GM12801 (cell line): Measurements from ENCODE around the gene LRRC3.

ENCODE experiments used
- TF ChIP-seq, protein P1 (sequence below): IDR thresholded peaks from one replicate; pipeline ENCODE4 v1.5.1; 2011; ENCODE audit warnings: control low read depth; ENCODE audit not compliant: insufficient read length; ENCODE audit errors: extremely low read depth

Gene LRRC3

GRCh38 chr21:44486302-44486701, 31.0 kb downstream of the LRRC3 start:
- TF ChIP-seq, protein P1, sequence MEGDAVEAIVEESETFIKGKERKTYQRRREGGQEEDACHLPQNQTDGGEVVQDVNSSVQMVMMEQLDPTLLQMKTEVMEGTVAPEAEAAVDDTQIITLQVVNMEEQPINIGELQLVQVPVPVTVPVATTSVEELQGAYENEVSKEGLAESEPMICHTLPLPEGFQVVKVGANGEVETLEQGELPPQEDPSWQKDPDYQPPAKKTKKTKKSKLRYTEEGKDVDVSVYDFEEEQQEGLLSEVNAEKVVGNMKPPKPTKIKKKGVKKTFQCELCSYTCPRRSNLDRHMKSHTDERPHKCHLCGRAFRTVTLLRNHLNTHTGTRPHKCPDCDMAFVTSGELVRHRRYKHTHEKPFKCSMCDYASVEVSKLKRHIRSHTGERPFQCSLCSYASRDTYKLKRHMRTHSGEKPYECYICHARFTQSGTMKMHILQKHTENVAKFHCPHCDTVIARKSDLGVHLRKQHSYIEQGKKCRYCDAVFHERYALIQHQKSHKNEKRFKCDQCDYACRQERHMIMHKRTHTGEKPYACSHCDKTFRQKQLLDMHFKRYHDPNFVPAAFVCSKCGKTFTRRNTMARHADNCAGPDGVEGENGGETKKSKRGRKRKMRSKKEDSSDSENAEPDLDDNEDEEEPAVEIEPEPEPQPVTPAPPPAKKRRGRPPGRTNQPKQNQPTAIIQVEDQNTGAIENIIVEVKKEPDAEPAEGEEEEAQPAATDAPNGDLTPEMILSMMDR: no peak

GRCh38 chr21:44487831-44488230, 32.5 kb downstream of the LRRC3 start:
- TF ChIP-seq, protein P1: no peak

GRCh38 chr21:44489962-44490361, 34.7 kb downstream of the LRRC3 start:
- TF ChIP-seq, protein P1: no peak

DNA sequence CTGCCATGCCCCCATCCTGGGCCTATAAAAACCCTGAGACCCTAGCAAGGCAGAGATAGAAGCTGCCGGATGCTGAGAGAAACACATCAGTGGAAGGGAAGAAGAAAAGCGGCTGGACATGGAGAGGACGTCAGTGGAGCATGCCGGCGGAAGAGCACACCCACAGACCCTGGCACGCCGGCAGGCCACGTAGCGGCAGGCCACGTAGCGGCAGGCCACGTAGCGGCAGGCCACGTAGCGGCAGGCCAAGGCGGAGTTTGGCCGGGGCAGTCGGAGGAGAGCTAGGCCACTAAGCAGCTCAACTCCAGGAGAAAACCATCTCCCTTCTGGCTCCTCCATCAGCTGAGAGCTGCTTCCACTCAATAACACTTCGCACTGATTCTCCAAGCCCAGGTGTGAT, 35.1 kb downstream of the LRRC3 start:
- TF ChIP-seq, protein P1: no peak

GRCh38 chr21:44490816-44491215, 35.5 kb downstream of the LRRC3 start:
- TF ChIP-seq, protein P1: no peak

DNA sequence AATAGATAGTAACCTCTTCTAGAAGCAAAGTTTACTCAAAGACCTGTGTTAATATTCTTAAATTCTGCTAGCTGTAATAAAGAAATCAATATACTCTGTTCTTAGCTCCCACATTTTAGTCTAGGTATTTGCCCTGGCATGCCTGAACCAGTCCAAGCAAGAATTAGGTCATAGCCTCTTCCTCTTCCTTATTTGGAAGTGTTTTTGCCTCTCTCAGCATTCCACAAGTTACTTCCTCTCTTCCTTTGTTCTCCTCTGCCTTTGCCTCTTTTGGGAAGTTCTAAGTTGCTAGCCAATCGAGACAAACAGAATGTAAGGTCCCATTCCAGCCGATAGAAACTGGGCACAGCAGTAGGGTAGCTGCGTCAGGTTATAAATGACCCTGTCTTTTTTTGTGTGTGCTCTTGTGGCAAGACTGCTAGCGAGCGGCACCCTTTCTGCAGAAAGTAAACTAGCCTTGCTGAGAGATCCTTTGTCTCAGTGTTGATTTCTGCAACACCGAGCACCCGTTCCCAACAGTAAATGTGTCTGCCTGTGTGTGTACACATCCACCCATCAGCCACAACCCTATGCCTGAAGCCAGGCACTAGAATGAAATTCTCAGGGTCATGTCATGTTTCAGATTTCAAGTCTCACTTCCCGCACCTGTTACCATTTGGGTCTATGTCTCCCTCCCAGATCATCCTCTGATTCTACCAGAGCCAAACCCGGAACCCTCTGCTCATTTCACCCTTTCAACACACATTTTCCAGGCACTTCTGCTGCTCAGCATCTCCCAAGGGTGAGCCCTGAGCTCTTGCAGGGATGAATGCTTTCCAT, 37.5 kb downstream of the LRRC3 start:
- TF ChIP-seq, protein P1: no peak

- TF ChIP-seq, protein P1: no peak
Measured at GRCh38 chr21:44494418-44494817, 39.1 kb downstream of the LRRC3 start.
